GM19099 (cell line): ENCODE data around the gene PSMA2.

Source experiments
- POLR2A ChIP-seq: IDR thresholded peaks from 3 replicates; pipeline ENCODE4 v1.6.1; 2011; ENCODE audit warnings: low read depth; ENCODE audit not compliant: insufficient read length; ENCODE audit errors: extremely low read depth

The PSMA2 gene

DNA sequence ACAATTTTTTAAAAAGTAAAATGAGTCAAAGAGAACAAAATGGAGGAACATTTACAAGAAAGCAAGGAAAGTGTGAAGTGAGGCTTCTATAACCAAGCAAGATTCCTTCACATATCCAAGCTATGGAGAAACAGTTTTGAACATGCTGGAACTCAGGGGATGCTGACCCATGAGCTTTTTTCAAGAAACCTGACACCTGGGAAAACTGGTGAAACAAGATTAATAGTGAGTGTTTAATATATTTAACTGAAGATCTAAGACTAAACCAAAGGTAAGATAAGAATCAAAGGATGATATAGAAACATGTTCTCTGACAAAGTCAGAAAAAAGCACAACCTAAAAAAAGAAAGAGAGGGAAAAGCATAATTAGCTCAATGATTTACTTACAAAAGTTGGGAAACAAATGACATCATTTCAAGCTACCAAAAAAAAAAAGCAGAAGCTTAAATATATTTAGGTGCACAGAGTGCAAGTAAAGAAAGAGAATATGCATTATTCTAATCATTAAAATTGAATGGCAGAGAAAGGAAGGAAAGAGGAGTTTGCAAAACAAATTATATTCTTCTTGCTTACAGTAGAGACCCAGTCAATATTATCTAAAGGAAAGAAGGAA is 45.0 kb downstream of the PSMA2 start:
- no peak for TF ChIP-seq POLR2A

DNA sequence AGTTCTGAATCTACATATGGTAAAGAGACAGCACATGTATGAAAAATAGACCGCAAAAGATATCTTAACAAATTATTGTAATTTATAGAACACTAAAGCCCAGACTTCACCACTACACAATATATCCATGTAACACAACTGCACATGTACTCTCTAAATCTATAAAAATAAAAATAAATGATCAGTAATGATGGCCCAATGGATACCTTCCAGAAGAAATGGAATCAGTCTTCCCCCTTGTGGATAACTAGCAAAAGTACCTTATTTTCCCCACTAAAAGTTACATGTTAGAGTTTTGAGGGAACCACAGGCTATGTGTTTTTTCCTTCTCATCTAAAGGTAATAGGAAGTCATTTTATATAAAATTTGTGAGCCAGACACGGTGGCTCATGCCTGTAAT is 45.8 kb downstream of the PSMA2 start:
- no peak for TF ChIP-seq POLR2A

DNA sequence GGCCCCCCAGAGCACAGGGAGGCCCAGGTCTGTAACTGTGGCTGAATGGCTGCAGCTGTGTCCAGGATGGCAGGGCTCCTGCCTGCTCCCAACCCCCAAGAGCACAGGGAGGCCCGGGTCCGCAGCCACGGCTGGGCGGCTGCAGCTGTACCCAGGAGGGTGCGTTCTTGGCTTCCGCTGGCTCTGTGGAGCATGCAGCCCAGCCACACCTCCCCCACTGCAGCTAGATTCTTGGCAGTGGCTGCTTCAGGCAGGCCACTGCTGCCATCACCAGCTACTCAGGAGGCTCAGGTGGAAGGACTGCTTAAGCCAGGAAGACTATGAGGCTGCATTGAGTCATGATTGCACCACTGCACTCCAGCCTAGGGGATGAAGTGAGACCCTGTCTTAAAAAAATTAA is 48.0 kb downstream of the PSMA2 start:
- no peak for TF ChIP-seq POLR2A

DNA sequence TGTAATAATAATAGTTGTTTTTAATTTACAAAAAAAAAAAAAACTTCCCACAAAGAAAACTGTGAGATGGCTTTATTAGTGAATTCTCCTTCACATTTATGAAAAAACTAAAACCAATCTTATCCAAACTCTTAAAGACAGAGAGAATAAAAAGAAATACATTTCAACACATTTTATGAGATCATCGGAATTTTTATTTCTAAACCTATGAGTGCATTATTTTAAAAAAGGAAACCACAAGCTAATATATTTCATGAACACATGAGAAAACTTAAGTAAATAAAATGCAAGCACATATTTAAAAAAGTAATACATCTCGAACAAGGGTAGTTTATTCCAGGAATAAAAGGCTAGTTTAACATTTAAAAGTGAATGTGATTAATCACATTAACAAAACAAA is 51.6 kb downstream of the PSMA2 start:
- no peak for TF ChIP-seq POLR2A

DNA sequence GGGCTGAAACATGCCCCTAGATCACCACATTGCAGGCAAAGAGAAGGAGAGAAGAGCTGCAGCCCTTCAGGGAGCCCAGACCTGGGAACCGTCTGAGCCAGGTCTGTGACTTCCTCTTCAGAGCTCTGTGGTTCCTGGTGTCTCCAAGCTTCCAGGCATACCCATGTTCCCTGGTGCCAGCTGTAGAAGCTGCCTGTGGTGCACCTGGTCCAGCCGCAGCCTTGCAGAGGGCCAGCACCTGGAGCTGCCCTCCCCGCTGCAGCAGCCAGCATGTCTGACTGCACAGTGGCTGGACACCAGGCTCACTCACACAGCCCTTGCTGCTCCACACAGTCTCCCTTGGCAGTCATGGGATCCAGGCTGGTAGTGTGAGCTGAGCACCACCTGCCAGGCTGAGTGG is 53.7 kb downstream of the PSMA2 start:
- no peak for TF ChIP-seq POLR2A

DNA sequence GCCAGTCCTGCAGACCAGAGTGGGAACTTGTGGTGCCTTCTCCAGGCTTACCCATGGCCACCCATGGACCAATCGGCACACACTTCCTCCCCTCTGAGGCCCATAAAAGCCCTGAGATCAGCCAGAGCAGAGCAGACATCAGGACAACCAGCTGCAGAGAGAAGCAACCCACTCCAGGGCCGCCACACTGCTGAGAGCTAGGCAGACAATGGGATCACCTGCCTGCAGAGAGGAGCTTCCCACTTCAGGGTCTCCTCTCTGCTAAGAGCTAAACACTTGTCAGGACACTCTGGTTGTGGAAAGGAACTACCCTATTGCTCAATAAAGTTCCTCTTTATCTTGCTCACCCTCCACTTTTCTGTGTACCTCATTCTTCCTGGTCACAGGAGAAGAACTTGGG is 54.1 kb downstream of the PSMA2 start:
- no peak for TF ChIP-seq POLR2A

DNA sequence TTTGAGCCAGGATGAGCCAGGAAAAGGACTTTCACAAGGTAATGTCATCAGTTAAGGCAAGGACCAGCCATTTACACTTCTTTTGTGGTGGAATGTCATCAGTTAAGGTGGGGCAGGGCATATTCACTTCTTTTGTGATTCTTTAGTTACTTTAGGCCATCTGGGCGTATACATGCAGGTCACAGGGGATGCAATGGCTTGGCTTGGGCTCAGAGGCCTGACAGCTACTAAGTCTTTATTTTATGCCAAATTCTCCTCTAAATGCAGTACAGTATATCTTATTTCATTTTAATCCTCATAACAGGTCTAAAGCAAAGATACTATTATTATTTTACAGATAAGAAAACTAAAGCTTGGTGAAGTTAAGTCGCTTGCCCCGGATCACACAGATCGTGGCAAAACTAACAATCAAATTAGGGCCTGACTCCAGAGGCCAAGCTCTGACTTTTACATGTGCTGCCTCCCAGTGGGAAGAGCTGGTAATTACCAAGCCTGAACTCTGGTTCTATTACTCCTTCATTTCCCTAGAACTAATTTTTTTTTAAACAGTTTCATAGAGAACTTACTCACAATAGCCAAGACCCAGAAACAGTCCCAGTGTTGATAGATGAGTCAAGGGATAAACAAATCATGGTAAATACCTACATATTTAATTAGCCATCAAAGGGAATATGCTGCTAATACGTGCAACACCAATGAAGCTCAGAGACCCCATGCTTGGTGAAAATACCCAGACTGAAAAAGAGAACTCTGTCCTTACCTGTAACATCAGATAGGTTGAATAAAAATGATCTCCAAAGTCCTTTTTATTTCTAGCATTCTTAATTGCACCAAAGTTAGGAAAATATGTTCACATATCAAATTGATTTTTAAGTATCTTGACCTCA is 55.5 kb downstream of the PSMA2 start:
- TF ChIP-seq POLR2A = no peak

DNA sequence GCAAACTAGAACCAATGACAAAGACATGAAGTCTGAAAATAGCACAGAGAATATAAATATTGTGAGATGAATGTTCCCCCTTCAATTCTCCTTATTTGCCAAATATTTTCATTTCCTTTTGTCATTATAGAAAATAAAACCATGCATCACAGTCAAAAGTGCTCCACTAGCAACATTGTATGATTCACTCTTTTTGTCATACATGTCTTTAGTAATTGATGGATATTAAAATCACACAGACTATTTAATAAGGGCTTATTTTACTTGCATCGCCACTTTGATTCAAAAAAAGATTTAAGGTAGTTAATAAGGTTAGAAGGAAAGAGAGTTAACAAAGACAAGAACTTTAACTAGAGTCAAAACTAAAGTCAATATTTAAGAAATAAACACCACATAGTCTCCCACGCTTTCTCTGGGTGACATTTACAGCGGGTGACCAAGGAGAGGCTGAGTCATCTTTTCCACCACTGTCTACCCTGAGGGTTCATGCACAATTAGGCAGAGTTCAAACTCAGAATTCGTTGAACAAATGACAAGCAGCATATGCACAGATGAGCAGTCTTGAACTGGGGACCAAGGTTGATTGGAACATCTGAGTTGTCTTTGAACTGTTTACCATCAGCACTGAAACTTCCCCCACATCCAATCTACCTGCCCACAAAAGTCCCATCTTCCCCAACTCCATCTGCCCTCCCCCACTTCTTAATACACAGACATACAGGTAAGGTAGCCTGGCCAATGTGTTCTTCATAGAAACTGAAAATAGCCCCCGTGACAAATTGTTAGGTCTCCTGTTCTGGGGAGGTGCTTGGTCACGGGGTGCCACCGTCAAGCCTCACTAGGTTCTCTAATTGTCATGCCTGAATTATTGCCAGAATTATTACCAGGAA is 62.6 kb downstream of the PSMA2 start:
- no peak for TF ChIP-seq POLR2A

DNA sequence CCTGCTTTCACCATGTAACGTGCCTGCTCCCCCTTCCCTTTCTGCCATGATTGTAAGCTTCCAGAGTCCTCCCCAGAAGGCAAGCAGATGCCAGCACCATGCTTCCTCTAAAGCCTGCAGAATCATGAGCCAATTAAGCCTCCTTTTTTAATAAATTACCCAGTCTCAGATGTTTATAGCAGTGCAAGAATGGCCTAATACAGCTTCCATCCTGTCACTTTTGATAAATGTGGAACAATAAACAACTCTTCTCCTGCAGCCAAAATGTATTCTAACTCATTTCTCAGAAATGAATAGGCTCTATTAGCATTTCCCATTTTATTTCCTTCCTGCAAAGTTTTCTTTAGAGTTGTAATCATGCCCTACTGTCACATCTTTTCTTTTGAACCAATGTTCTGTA is 63.5 kb downstream of the PSMA2 start:
- no peak for TF ChIP-seq POLR2A
